OCI-LY1 (cell line): ENCODE results near the gene GINS3.

ENCODE experiments used
- H2AFZ ChIP-seq: fragments of 200-600 bp; sonication (generic), shearing (Covaris generic); 2 replicates; pipeline ENCODE4 v1.6.0; 2014; ENCODE audit warnings: antibody characterized with exemption, mild to moderate bottlenecking, low read length
- H3F3A ChIP-seq: fragments of 200-600 bp; sonication (generic), shearing (Covaris generic); 2 replicates; pipeline ENCODE4 v1.6.0; 2014; ENCODE audit warnings: mild to moderate bottlenecking, antibody characterized with exemption, low read length, moderate library complexity; ENCODE audit not compliant: insufficient read depth
- H3K27ac ChIP-seq: fragments of 200-600 bp; sonication (generic); 2 replicates; pipeline ENCODE4 v1.5.1; 2014; ENCODE audit warnings: low read length, mixed run types, mild to moderate bottlenecking, low read depth; ENCODE audit not compliant: poor library complexity, severe bottlenecking
- H3K27me3 ChIP-seq: fragments of 200-600 bp; sonication (generic); 2 replicates; pipeline ENCODE4 v1.6.0; 2014; ENCODE audit warnings: antibody characterized with exemption, mild to moderate bottlenecking, low read length, moderate library complexity; ENCODE audit not compliant: insufficient read depth
- H3K36me3 ChIP-seq: fragments of 200-600 bp; sonication (generic); 2 replicates; pipeline ENCODE4 v1.6.1; 2014; ENCODE audit warnings: mild to moderate bottlenecking, antibody characterized with exemption, low read length, moderate library complexity, mixed read lengths; ENCODE audit not compliant: insufficient read depth
- H3K4me1 ChIP-seq: fragments of 200-600 bp; sonication (generic); 2 replicates; pipeline ENCODE4 v1.5.1; 2014; ENCODE audit warnings: mild to moderate bottlenecking, low read length, moderate library complexity; ENCODE audit not compliant: insufficient read depth, severe bottlenecking
- H3K4me2 ChIP-seq: fragments of 200-600 bp; sonication (generic), shearing (Covaris generic); 2 replicates; pipeline ENCODE4 v1.6.1; 2014; ENCODE audit warnings: low read length
- H3K4me3 ChIP-seq: fragments of 200-600 bp; sonication (generic); 2 replicates; pipeline ENCODE4 v1.5.1; 2014; ENCODE audit warnings: low read length, low read depth, mild to moderate bottlenecking, mixed read lengths; ENCODE audit not compliant: poor library complexity, severe bottlenecking
- H3K79me2 ChIP-seq: fragments of 200-600 bp; shearing (Covaris generic); 2 replicates; pipeline ENCODE4 v1.6.1; 2016; ENCODE audit warnings: mixed run types, low read length, mixed read lengths; ENCODE audit not compliant: insufficient read depth
- H3K9ac ChIP-seq: fragments of 200-600 bp; sonication (generic), shearing (Covaris generic); 2 replicates; pipeline ENCODE4 v1.6.1; 2014; ENCODE audit warnings: mild to moderate bottlenecking, low read length, mixed read lengths
- H3K9me2 ChIP-seq: fragments of 200-600 bp; sonication (generic), shearing (Covaris generic); 2 replicates; pipeline ENCODE4 v1.6.1; 2014; ENCODE audit warnings: low read depth, mild to moderate bottlenecking, low read length, mixed read lengths
- H3K9me3 ChIP-seq: fragments of 200-600 bp; shearing (Covaris generic); 2 replicates; pipeline ENCODE4 v1.6.1; 2014; ENCODE audit warnings: low read length, mixed read lengths
- H4K20me1 ChIP-seq: fragments of 200-600 bp; sonication (generic), shearing (Covaris generic); 2 replicates; pipeline ENCODE4 v1.6.0; 2016; ENCODE audit warnings: mild to moderate bottlenecking, low read length; ENCODE audit not compliant: insufficient read depth
- EZH2 ChIP-seq: fragments of 200-600 bp; sonication (generic), shearing (Covaris generic); IDR thresholded peaks from 2 replicates; pipeline ENCODE4 v1.8.0; 2017; ENCODE audit warnings: borderline replicate concordance, mixed run types, mild to moderate bottlenecking, antibody characterized with exemption, low read length, moderate library complexity, mixed read lengths
- TF ChIP-seq, protein P1 (sequence below): fragments of 200-600 bp; sonication (generic), shearing (Covaris generic); IDR thresholded peaks from 2 replicates; pipeline ENCODE4 v1.5.1; 2017; ENCODE audit warnings: mild to moderate bottlenecking, antibody characterized with exemption, low read length, moderate library complexity, mixed read lengths

GINS3 gene

DNA sequence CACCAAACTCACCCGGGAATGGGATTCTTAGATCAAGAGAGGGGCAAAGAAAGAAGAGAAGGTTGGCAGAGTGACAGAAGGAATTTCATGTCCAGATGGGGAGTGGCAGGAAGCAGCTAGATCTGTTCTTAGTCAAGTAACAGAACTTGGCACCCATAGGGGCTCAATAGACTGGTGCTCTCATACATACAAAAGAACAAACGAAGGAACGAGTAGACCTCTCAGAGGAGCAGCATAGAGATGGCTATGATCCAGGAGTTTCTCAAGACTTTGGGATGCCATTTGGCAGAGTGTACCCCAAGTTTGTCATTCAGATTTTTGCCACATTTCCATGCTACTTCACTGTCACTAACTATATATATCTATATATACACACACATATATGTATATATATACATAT, 47.9 kb downstream of the GINS3 start:
- Histone ChIP-seq H2AFZ (no peak overlapping the region), H4K20me1 (no peaks in the 10 kb centered on the region), H3K4me2 (no peak overlapping the region), H3K9me3 (no peaks in the 10 kb centered on the region), H3K4me1 (no peaks in the 10 kb centered on the region), H3K9ac (no peak overlapping the region), H3K4me3 (no peak overlapping the region), H3F3A (no peaks in the 10 kb centered on the region), H3K36me3 (no peaks in the 10 kb centered on the region), H3K27ac (no peak overlapping the region), H3K27me3 (no peaks in the 10 kb centered on the region), H3K9me2 (no peaks in the 10 kb centered on the region), H3K79me2 (no peaks in the 10 kb centered on the region)
- TF ChIP-seq EZH2 = no peak
- TF ChIP-seq, protein P1, sequence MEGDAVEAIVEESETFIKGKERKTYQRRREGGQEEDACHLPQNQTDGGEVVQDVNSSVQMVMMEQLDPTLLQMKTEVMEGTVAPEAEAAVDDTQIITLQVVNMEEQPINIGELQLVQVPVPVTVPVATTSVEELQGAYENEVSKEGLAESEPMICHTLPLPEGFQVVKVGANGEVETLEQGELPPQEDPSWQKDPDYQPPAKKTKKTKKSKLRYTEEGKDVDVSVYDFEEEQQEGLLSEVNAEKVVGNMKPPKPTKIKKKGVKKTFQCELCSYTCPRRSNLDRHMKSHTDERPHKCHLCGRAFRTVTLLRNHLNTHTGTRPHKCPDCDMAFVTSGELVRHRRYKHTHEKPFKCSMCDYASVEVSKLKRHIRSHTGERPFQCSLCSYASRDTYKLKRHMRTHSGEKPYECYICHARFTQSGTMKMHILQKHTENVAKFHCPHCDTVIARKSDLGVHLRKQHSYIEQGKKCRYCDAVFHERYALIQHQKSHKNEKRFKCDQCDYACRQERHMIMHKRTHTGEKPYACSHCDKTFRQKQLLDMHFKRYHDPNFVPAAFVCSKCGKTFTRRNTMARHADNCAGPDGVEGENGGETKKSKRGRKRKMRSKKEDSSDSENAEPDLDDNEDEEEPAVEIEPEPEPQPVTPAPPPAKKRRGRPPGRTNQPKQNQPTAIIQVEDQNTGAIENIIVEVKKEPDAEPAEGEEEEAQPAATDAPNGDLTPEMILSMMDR = no peak

DNA sequence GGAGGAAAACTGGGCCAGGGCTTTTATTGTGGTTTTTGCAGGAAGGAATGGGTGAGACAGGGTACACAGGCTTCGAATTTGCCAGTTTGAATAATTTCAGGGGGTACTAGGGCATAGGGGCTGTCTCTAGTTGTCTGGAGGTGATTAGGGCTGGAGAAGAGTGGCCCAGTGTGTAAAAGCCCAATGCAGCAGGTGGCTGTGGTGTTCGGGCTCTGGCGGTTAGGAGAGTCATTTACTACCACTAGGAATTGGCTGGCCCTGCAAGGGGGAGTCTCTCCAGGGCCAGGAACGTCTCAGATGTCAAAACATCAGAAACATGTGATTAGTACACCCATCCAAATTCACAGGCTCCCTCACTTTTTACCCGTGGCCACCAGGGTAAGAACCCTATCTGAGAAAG, 50.3 kb downstream of the GINS3 start:
- H3F3A ChIP-seq = no peaks in the 10 kb centered on the region
- no peaks in the 10 kb centered on the region for H3K79me2 ChIP-seq
- no peak overlapping the region for H3K27ac ChIP-seq
- no peak for TF ChIP-seq EZH2
- TF ChIP-seq, protein P1 = no peak
- no peaks in the 10 kb centered on the region for H4K20me1 ChIP-seq
- no peaks in the 10 kb centered on the region for H3K9me2 ChIP-seq
- H3K9ac ChIP-seq = no peak overlapping the region
- no peaks in the 10 kb centered on the region for H3K9me3 ChIP-seq
- H3K4me2 ChIP-seq = no peak overlapping the region
- H2AFZ ChIP-seq = no peak overlapping the region
- no peaks in the 10 kb centered on the region for H3K4me1 ChIP-seq
- no peaks in the 10 kb centered on the region for H3K27me3 ChIP-seq
- no peaks in the 10 kb centered on the region for H3K36me3 ChIP-seq
- H3K4me3 ChIP-seq = no peak overlapping the region

DNA sequence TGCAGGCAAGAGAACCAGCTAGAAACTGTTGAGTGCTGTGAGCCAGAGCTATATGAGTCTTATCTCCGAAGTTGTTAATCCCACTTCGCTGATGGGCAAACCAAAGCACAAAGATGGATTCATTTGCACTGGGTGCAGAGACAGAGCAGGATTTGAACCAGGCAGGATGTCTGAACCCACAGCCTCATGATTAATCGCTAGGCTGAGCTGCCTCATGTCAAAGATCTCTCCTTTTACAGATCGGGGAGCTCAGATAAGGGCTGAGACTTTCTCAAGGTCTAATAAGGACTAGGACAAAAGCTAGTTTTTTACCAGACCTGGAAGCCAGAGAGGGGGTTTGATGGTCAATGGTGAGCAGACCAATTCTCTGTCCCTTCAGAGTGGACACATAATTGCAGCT, 51.5 kb downstream of the GINS3 start:
- no peaks in the 10 kb centered on the region for H3K79me2 ChIP-seq
- H3K9ac ChIP-seq = no peak overlapping the region
- no peak overlapping the region for H2AFZ ChIP-seq
- TF ChIP-seq, protein P1 = no peak
- TF ChIP-seq EZH2 = no peak
- H3K4me3 ChIP-seq = no peak overlapping the region
- no peaks in the 10 kb centered on the region for H3K4me1 ChIP-seq
- H3K4me2 ChIP-seq = no peak overlapping the region
- no peaks in the 10 kb centered on the region for H3K9me3 ChIP-seq
- H3K27me3 ChIP-seq = no peaks in the 10 kb centered on the region
- H3K27ac ChIP-seq = no peak overlapping the region
- no peaks in the 10 kb centered on the region for H3K36me3 ChIP-seq
- H3K9me2 ChIP-seq = no peaks in the 10 kb centered on the region
- H4K20me1 ChIP-seq = no peaks in the 10 kb centered on the region
- H3F3A ChIP-seq = no peaks in the 10 kb centered on the region
